Measurements from ENCODE around the gene SPRR5. TPM values are rescaled to one million over a fixed set of nuclear protein-coding genes. Genes with fewer than 3 reads are reported as not detected.

SPRR5 gene
- total RNA-seq, 1 donor from 2014 or later, result not detected

- no peak for DNase-seq (ENCODE audit: low spot score in 2 of 2, unreplicated experiment in 2 of 2)
- no peak for TF ChIP-seq CTCF (IDR thresholded peaks at IDR 0.05; ENCODE audit: unreplicated experiment)
- no peak overlapping the region for H3K27ac Mint-ChIP-seq
- peaks cover 4% of the 10 kb centered on the region for H3K27me3 Mint-ChIP-seq (ENCODE audit: low read depth)
- H3K4me1 Mint-ChIP-seq, result no peaks in the 10 kb centered on the region
- no peak overlapping the region for H3K4me3 Mint-ChIP-seq
- peaks cover 35% of the 10 kb centered on the region for H3K9me3 Mint-ChIP-seq
- H3K36me3 Mint-ChIP-seq, result no peaks in the 10 kb centered on the region
These were observed 758 bp upstream of the SPRR5 start for GRCh38 chr1:152946248-152946647.

GRCh38 chr1:152951711-152952110, 4.7 kb downstream of the SPRR5 start:
- TF ChIP-seq CTCF (IDR thresholded peaks at IDR 0.05; ENCODE audit: unreplicated experiment), result no peak
- Mint-ChIP-seq H3K4me1 (no peaks in the 10 kb centered on the region), H3K27ac (no peak overlapping the region), H3K36me3 (no peaks in the 10 kb centered on the region), H3K4me3 (no peak overlapping the region), H3K9me3 (peaks cover 16% of the 10 kb centered on the region), H3K27me3 (ENCODE audit: low read depth) (peaks cover 2% of the 10 kb centered on the region)
- no peak for DNase-seq (ENCODE audit: low spot score in 2 of 2, unreplicated experiment in 2 of 2)

- H3K4me1 Mint-ChIP-seq, result no peaks in the 10 kb centered on the region
- DNase-seq (ENCODE audit: low spot score in 2 of 2, unreplicated experiment in 2 of 2), result no peak
- no peaks in the 10 kb centered on the region for H3K27me3 Mint-ChIP-seq (ENCODE audit: low read depth)
- H3K27ac Mint-ChIP-seq, result no peak overlapping the region
- H3K4me3 Mint-ChIP-seq, result no peak overlapping the region
- no peak for TF ChIP-seq CTCF (IDR thresholded peaks at IDR 0.05; ENCODE audit: unreplicated experiment)
- H3K9me3 Mint-ChIP-seq, result peaks cover 27% of the 10 kb centered on the region
- H3K36me3 Mint-ChIP-seq, result no peaks in the 10 kb centered on the region
These were observed 6.8 kb downstream of the SPRR5 start for GRCh38 chr1:152953761-152954160.

DNA sequence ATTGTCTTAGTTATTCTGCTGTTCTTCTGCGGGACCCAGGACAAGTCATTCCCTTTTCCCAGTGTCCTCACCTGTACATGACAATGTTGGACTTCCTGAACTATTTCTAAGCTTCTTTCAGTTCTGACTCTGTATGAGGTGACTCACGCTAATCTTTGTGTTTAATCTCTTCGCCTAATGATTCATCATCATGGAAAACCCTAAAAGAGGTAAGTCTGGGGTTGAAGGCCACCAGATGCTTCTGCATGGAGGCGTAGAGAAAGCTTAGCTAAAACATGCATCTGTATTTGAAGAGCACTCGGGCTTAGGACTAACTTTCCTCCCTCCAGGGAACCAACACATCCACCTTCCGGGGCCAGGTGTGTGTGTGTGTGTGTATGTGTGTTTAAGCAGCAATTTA, 7.4 kb downstream of the SPRR5 start:
- no peak for TF ChIP-seq CTCF (IDR thresholded peaks at IDR 0.05; ENCODE audit: unreplicated experiment)
- Mint-ChIP-seq H3K9me3 (peaks cover 27% of the 10 kb centered on the region), H3K4me3 (no peak overlapping the region), H3K27ac (no peak overlapping the region), H3K4me1 (no peaks in the 10 kb centered on the region), H3K27me3 (ENCODE audit: low read depth) (no peaks in the 10 kb centered on the region), H3K36me3 (no peaks in the 10 kb centered on the region)
- DNase-seq (ENCODE audit: low spot score in 2 of 2, unreplicated experiment in 2 of 2), result no peak

DNA sequence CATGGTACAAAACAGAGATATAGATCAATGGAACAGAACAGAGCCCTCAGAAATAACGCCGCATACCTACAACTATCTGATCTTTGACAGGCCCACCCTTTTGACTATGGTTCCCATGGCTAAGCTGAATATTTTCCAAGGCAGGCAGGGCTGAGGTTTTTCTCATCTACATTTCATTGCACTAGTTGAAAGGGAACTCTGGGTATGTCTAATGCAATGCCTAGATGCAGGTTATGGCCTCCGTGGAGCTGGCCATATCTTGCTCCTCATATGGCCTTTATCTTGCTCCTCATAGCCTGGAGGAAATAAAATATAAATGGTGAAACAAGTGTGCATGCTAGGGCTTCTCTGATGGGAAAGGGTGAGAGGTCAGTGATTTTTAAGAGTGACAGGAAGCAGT, 10.6 kb downstream of the SPRR5 start:
- Mint-ChIP-seq H3K27ac (no peak overlapping the region), H3K4me1 (no peaks in the 10 kb centered on the region), H3K9me3 (peaks cover 14% of the 10 kb centered on the region), H3K27me3 (ENCODE audit: low read depth) (no peaks in the 10 kb centered on the region), H3K4me3 (no peak overlapping the region), H3K36me3 (no peaks in the 10 kb centered on the region)
- no peak for TF ChIP-seq CTCF (IDR thresholded peaks at IDR 0.05; ENCODE audit: unreplicated experiment)
- DNase-seq (ENCODE audit: low spot score in 2 of 2, unreplicated experiment in 2 of 2), result no peak

DNA sequence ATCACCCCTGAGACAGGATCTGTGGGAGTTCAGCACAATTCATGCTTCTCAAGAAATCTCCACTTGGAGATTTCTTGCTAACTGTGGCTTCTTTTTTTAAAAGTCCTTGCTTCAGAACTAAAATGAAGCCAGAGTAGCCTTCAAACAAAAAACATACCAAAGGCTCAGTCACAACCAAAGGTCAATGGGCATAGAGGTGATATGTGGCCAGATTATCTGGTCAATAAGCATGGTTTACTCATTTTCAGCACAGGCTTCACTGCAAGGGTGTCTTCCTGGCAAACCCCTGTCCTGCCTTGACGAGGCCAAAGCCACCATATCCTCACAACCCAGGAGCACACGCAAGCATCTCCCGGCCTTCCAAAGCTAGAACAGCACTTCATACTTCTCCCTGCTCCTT, 12.3 kb downstream of the SPRR5 start:
- Mint-ChIP-seq H3K36me3 (no peaks in the 10 kb centered on the region), H3K9me3 (peaks cover 14% of the 10 kb centered on the region), H3K27ac (no peak overlapping the region), H3K27me3 (ENCODE audit: low read depth) (no peaks in the 10 kb centered on the region), H3K4me3 (no peak overlapping the region), H3K4me1 (no peaks in the 10 kb centered on the region)
- no peak for TF ChIP-seq CTCF (IDR thresholded peaks at IDR 0.05; ENCODE audit: unreplicated experiment)
- no peak for DNase-seq (ENCODE audit: low spot score in 2 of 2, unreplicated experiment in 2 of 2)
